ENCODE measurements around the gene HLA-F.

The HLA-F gene

GRCh38 chr6:29760328-29760727 lies 37.1 kb downstream of the HLA-F start:
- DNase-seq (ENCODE audit: low read depth in 2 of 3, low spot score in 2 of 3): no peak

- no peak for DNase-seq (ENCODE audit: low read depth in 2 of 3, low spot score in 2 of 3)
These were observed 38.8 kb downstream of the HLA-F start for GRCh38 chr6:29762051-29762450.

GRCh38 chr6:29762781-29763214 lies 39.6 kb downstream of the HLA-F start:
- no peak for DNase-seq (ENCODE audit: low read depth in 2 of 3, low spot score in 2 of 3)

GRCh38 chr6:29763491-29764289 lies 40.5 kb downstream of the HLA-F start:
- DNase-seq (ENCODE audit: low read depth in 2 of 3, low spot score in 2 of 3): no peak

- no peak for DNase-seq (ENCODE audit: low read depth in 2 of 3, low spot score in 2 of 3)
These were observed 41.4 kb downstream of the HLA-F start for GRCh38 chr6:29764422-29765196.

- no peak for DNase-seq (ENCODE audit: low read depth in 2 of 3, low spot score in 2 of 3)
These were observed 46.1 kb downstream of the HLA-F start for GRCh38 chr6:29769336-29769735.

GRCh38 chr6:29770306-29770705 lies 47.1 kb downstream of the HLA-F start:
- DNase-seq (ENCODE audit: low read depth in 2 of 3, low spot score in 2 of 3): no peak

GRCh38 chr6:29776684-29777083 lies 53.5 kb downstream of the HLA-F start:
- no peak for DNase-seq (ENCODE audit: low read depth in 2 of 3, low spot score in 2 of 3)
